Duodenal mucosa (tissue), 2 donors: ENCODE data around the gene LAMA4.

Experiments used
- H3K27ac ChIP-seq: one replicate; pipeline ENCODE4 v1.7.0; 2013; ENCODE audit warnings: low read depth, low read length
- H3K27me3 ChIP-seq, 2 donors: one replicate each; pipeline ENCODE4 v1.7.0; 2013; ENCODE audit warnings: low read length in 2 of 2, control low read depth in 1 of 2; ENCODE audit not compliant: insufficient read depth in 2 of 2, control insufficient read depth in 1 of 2
- H3K36me3 ChIP-seq, 2 donors: one replicate each; pipeline ENCODE4 v1.7.0; 2013; ENCODE audit warnings: low read length in 2 of 2, control low read depth in 1 of 2; ENCODE audit not compliant: insufficient read depth in 2 of 2, control insufficient read depth in 1 of 2
- H3K4me1 ChIP-seq, 2 donors: one replicate each; pipeline ENCODE4 v1.7.0; 2013; ENCODE audit warnings: low read length in 2 of 2, control low read depth in 1 of 2; ENCODE audit not compliant: insufficient read depth in 2 of 2, control insufficient read depth in 1 of 2
- H3K4me3 ChIP-seq, 2 donors: one replicate each; pipeline ENCODE4 v1.7.0; 2013; ENCODE audit warnings: low read length in 2 of 2, low read depth in 1 of 2
- H3K9ac ChIP-seq, 2 donors: one replicate each; pipeline ENCODE4 v1.7.0; 2013; ENCODE audit warnings: low read length in 2 of 2, low read depth in 1 of 2
- H3K9me3 ChIP-seq, 2 donors: one replicate each; pipeline ENCODE4 v1.7.0; 2013; ENCODE audit warnings: low read length in 2 of 2, control low read depth in 1 of 2; ENCODE audit not compliant: control insufficient read depth in 1 of 2

LAMA4 gene

DNA sequence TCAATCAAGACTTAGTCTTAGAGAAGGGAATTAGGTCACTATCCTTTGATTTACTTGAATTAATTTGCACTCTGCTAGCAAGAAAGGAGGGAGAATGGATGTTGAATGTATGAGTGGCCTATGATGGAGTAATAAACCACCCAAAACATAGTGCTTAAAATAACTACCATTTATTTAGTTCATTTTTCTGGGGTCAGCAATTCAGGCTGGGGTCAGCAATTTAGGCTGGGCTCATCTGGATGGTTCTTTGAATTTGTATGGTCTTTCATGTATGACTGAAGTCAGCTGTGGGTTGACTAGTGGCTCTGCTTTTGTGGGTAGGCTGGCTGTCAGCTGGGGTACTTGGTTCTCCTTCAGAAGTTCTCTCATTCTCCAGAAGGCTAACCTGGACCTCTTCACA lies 21.0 kb upstream of the LAMA4 start:
- H3K4me1 ChIP-seq = peaks cover 0 to 4% of the 10 kb centered on the region in 2 donors
- no peak overlapping the region for H3K27ac ChIP-seq
- H3K27me3 ChIP-seq = no peaks in the 10 kb centered on the region

DNA sequence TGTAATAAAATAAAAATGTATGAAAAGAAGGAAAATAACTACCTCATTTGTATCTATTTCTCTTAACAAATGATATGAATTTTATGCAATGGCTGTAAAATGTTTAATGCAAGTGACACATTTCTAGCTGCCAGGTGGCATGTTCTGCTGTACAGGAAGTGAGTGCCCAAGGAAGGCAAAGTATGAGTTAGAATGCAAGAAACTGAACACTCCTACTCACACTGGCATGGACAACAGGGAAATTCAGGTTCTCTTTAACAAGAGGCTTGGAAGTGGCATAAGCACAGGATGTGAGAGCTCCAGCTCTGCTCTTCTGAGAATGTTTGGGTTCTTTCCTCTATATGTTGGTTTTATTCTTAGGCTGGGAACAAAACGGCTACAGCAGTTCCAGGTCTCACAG lies 20.4 kb upstream of the LAMA4 start:
- no peak overlapping the region for H3K9ac ChIP-seq
- H3K27ac ChIP-seq = no peak overlapping the region
- no peaks in the 10 kb centered on the region for H3K36me3 ChIP-seq
- H3K4me3 ChIP-seq = no peak overlapping the region
- H3K9me3 ChIP-seq = no peaks in the 10 kb centered on the region
- H3K27me3 ChIP-seq = no peaks in the 10 kb centered on the region
- peaks cover 0 to 4% of the 10 kb centered on the region in 2 donors for H3K4me1 ChIP-seq

More for the DNA sequence above, 21.0 kb upstream of the LAMA4 start:
- H3K9ac ChIP-seq = no peak overlapping the region
- no peak overlapping the region for H3K4me3 ChIP-seq
- no peaks in the 10 kb centered on the region for H3K9me3 ChIP-seq
- no peaks in the 10 kb centered on the region for H3K36me3 ChIP-seq

DNA sequence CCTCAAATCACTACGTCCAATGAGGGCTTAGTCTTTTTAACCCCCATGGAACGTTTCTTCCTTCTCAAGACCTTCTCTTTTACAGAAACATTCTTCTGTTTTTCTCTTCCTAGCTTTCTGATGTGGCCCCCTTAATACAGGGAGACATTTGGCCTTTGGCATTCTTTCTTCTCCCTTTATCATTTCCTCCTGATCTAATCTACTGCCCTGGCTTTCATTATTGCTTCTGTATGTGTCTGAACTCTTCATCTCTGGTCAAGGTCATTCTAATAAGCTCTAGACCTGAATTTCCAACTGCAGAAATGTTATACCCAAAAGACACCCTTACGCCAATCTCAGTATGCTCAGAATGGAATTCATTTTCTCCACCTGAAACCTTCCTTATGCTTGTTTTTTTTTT lies 18.4 kb upstream of the LAMA4 start:
- no peaks in the 10 kb centered on the region for H3K27me3 ChIP-seq

DNA sequence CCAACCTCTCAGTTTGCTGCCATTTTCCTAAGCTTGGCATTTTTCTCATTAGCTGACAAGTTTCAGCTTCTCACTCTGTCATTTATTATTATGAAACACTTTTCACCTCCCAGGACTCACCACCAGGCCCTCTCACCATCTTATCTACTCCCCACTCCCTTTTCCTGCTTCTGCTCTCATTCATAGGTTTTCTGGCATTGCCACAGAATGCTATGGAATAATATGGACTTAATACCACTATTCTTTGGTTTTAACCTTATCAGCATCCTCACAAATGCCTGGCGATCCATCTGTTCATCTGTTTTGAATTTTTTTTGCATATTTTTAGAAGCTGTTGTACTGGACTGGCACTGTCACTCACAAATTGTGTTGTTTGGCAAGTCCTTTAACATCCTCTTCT lies 16.4 kb upstream of the LAMA4 start:
- Histone ChIP-seq H3K27me3 (no peaks in the 10 kb centered on the region), H3K4me3 (no peak overlapping the region), H3K36me3 (no peaks in the 10 kb centered on the region), H3K27ac (no peak overlapping the region), H3K4me1 (no peaks in the 10 kb centered on the region), H3K9me3 (no peaks in the 10 kb centered on the region), H3K9ac (no peak overlapping the region)

More for the DNA sequence above, 18.4 kb upstream of the LAMA4 start:
- H3K27ac ChIP-seq = no peak overlapping the region
- H3K36me3 ChIP-seq = no peaks in the 10 kb centered on the region
- no peaks in the 10 kb centered on the region for H3K9me3 ChIP-seq
- H3K9ac ChIP-seq = no peak overlapping the region
- H3K4me1 ChIP-seq = no peaks in the 10 kb centered on the region
- no peak overlapping the region for H3K4me3 ChIP-seq

DNA sequence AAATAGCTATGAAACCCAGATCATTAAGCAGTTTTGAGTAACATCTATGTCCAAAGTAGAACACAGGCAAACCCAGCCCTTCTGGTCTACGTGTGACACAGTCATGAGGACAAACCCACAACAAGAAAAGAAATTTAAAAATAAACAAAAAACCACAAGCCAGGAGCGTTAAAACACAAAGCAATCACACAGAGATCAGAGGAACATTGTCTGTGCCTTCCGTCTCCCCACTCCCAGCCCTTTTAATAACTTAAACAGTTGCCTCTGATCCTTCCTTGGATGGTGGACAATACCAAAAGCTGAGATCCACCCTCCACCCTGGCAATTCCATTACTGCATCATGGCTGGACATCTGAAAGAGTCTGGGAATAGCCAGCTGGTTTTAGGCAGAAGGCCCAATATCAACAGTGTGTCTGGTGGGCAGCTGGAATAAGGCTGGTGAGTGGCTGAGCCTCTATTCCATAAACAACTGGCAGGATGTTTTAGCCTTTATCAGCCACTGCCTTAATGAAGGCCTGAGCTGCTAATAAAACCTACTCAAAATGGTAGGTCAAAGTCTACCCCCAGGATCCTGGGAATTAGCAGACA lies 15.7 kb upstream of the LAMA4 start:
- H3K4me1 ChIP-seq = no peaks in the 10 kb centered on the region
- no peaks in the 10 kb centered on the region for H3K36me3 ChIP-seq
- no peaks in the 10 kb centered on the region for H3K9me3 ChIP-seq
- H3K9ac ChIP-seq = no peak overlapping the region
- no peaks in the 10 kb centered on the region for H3K27me3 ChIP-seq
- no peak overlapping the region for H3K4me3 ChIP-seq
- H3K27ac ChIP-seq = no peak overlapping the region

DNA sequence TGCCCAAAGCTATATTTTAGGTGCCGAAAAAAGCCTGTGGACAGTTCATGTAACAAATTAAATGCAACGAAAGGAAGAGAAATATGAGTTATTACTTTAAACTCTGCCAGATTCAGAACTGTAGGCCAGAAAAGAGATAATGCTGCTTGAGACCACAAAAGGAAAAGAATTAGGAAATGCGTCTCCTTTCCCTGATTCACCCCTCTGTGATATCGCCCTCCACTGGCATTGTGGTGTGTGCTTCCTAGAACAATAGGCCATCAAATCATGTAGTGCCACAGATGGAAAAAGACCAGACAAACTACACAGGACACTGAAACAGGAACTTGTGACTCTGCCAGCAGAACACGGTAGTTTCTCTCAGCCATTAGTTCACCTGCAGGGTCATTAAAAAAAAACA lies 14.7 kb upstream of the LAMA4 start:
- Histone ChIP-seq H3K9ac (no peak overlapping the region), H3K27ac (no peak overlapping the region), H3K36me3 (no peaks in the 10 kb centered on the region), H3K4me1 (no peaks in the 10 kb centered on the region), H3K9me3 (no peaks in the 10 kb centered on the region), H3K4me3 (no peak overlapping the region), H3K27me3 (no peaks in the 10 kb centered on the region)

DNA sequence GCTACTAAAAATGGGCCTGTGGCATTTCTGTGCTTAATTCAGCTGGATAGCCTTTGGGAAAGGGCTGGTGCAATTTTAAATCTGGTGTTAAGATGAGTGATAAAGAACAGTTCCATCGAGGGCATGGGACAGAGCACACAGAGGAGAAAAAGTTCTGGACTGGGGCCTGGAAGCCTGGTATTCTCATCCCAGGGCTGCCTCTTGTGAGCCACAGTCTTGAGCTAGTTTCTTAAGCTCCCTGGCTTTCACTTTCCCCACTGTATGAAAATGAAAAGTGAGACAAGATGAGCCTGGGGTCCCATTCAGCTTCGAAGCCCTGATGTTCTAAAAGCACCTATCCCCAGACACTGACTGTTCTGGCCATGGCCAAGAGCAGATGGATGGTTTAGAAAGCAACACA lies 14.3 kb upstream of the LAMA4 start:
- no peaks in the 10 kb centered on the region for H3K4me1 ChIP-seq
- H3K9ac ChIP-seq = no peak overlapping the region
- H3K4me3 ChIP-seq = no peak overlapping the region
- H3K9me3 ChIP-seq = no peaks in the 10 kb centered on the region
- H3K27ac ChIP-seq = no peak overlapping the region
- H3K27me3 ChIP-seq = no peaks in the 10 kb centered on the region
- no peaks in the 10 kb centered on the region for H3K36me3 ChIP-seq

DNA sequence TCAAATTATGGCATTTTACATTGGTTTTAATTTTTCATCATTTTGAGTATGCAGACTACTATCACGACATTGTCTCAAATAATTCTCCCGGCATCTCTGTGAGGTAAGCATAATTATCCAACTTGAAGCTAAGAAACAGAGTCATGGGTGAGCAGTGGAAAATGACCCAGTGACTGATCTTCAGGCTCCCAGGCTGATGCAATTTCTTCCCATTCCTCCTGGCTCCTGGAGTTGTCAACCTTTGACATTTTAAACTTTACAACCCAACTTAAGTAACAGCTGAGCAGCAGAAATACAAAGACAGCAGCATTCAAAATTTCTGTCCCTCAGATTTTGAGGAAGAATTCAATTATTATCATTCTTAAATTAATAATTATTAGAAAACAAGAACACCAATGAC lies 13.7 kb upstream of the LAMA4 start:
- H3K4me3 ChIP-seq = no peak overlapping the region
- H3K27ac ChIP-seq = no peak overlapping the region
- no peaks in the 10 kb centered on the region for H3K27me3 ChIP-seq
- H3K9ac ChIP-seq = no peak overlapping the region
- no peaks in the 10 kb centered on the region for H3K9me3 ChIP-seq
- no peaks in the 10 kb centered on the region for H3K4me1 ChIP-seq
- H3K36me3 ChIP-seq = no peaks in the 10 kb centered on the region

DNA sequence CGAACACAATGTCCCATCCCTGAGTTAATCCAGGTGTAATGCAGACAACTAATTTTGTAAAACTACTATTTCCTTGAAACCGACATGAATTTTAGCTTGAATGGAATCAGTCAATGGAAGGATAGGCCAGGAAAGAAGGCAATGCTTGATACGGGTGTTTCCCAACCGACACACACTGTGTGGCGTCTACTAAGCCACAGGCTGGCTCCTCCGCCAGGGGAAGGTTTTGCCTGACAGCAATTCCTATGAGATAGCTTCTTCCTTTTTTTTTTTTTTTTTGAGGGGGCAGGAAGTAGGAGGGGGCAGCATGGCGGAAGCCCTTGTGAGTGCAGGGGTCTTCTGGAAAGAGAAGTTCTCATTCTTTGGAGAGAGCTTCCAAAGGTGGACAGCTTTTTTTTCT lies 12.0 kb upstream of the LAMA4 start:
- Histone ChIP-seq H3K27me3 (no peaks in the 10 kb centered on the region), H3K4me1 (no peaks in the 10 kb centered on the region), H3K9me3 (no peaks in the 10 kb centered on the region), H3K4me3 (no peak overlapping the region), H3K27ac (no peak overlapping the region), H3K9ac (no peak overlapping the region), H3K36me3 (no peaks in the 10 kb centered on the region)

DNA sequence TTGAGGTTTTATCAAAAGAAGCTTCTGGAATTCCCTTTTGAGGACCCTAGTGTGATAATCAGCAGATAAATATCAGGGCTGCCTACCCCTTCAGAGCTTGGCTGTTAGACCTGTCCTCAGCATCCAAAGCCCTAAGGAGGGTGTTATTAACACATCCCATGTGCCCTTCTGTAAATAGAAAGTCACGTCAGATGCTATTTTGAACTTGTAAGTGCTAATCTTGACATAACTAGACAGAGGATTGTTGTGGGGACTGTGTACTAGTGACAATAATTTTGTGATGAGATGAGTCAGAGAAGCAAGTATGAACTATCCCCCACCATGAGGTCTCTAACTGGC lies 4.9 kb upstream of the LAMA4 start:
- no peaks in the 10 kb centered on the region for H3K9me3 ChIP-seq
- no peak overlapping the region for H3K27ac ChIP-seq
- no peaks in the 10 kb centered on the region for H3K36me3 ChIP-seq
- no peak overlapping the region for H3K9ac ChIP-seq
- H3K4me3 ChIP-seq = no peak overlapping the region
- peaks cover 6 to 9% of the 10 kb centered on the region in 2 donors for H3K27me3 ChIP-seq
- no peaks in the 10 kb centered on the region for H3K4me1 ChIP-seq
